KMS-11 (cell line): ENCODE data around the gene ZBTB33.

Experiments used
- H2AFZ ChIP-seq: fragments of 200-600 bp; sonication (generic); 2 replicates; pipeline ENCODE4 v1.6.1; 2016; ENCODE audit warnings: antibody characterized with exemption, mixed run types, low read depth
- H3K27ac ChIP-seq: fragments of 200-600 bp; sonication (generic); 2 replicates; pipeline ENCODE4 v1.6.1; 2016; ENCODE audit warnings: mild to moderate bottlenecking, mixed run types
- H3K27me3 ChIP-seq: fragments of 200-600 bp; sonication (generic); 2 replicates; pipeline ENCODE4 v1.6.1; 2017; ENCODE audit warnings: mild to moderate bottlenecking, low read depth, mixed run types, moderate library complexity; ENCODE audit not compliant: insufficient read depth
- H3K36me3 ChIP-seq: fragments of 200-600 bp; sonication (generic); 2 replicates; pipeline ENCODE4 v1.6.1; 2017; ENCODE audit warnings: mild to moderate bottlenecking, mixed run types; ENCODE audit not compliant: insufficient read depth
- H3K4me1 ChIP-seq: fragments of 200-600 bp; sonication (generic); 2 replicates; pipeline ENCODE4 v1.6.1; 2016; ENCODE audit warnings: mild to moderate bottlenecking, low read depth, mixed run types; ENCODE audit not compliant: poor library complexity, severe bottlenecking
- H3K4me2 ChIP-seq: fragments of 200-600 bp; sonication (generic); 2 replicates; pipeline ENCODE4 v1.7.0; 2016; ENCODE audit warnings: mild to moderate bottlenecking, mixed run types
- H3K4me3 ChIP-seq: fragments of 200-600 bp; sonication (generic); IDR thresholded peaks from 2 replicates; pipeline ENCODE4 v1.6.1; 2017; ENCODE audit warnings: low read depth, low read length, mixed read lengths; ENCODE audit not compliant: insufficient read depth
- H3K79me2 ChIP-seq: fragments of 200-600 bp; sonication (generic); 2 replicates; pipeline ENCODE4 v1.6.1; 2016; ENCODE audit warnings: low read depth, mixed run types; ENCODE audit not compliant: insufficient read depth
- H3K9ac ChIP-seq: fragments of 200-600 bp; sonication (generic); 2 replicates; pipeline ENCODE4 v1.6.1; 2016; ENCODE audit warnings: mild to moderate bottlenecking, mixed run types
- H4K20me1 ChIP-seq: fragments of 200-600 bp; sonication (generic); 2 replicates; pipeline ENCODE4 v1.6.1; 2016; ENCODE audit warnings: mild to moderate bottlenecking, mixed run types; ENCODE audit not compliant: insufficient read depth
- TF ChIP-seq, protein P1 (sequence below): fragments of 200-600 bp; sonication (generic); conservative IDR thresholded peaks from 2 replicates; pipeline ENCODE4 v1.6.1; 2017; ENCODE audit warnings: low read depth, mild to moderate bottlenecking, antibody characterized with exemption, low read length, moderate library complexity, mixed read lengths

Gene ZBTB33

DNA sequence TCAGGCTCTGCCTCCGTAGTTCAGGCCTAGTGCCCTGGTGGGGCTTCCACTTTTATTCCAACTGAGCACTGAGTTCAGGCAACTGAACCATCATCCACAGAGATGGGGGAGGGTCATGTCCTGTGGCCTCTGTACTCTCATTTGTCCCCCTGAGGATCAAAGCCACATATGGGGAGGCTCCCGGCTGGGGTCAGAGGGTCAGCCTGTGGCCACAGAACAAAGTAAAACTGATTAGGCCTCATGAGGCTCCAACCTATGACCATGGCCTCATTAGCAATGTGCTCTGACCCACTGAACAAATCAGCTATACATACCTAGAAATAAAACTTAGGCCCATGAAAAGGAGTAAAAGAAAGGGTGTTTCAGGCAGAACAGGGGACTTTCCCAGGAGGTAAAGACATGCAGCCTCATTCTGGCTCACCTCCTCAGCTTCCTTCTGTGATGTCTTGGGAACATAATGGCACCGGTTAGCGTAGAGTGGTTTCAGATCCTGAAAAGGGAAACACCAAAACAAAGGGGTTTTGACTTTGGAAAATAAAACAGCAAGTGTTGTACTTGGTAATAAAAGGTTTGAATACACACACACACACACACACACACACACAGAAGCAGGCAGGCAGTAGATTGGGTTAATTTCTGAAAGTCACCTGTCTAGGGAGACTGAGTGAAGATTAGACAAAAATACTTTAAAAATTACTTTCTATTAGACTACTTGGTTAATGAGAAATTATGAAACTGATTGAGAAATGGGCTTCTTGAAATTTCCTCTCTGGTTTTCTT is 36.3 kb downstream of the ZBTB33 start:
- Histone ChIP-seq H3K4me3 (no peak overlapping the region), H3K27ac (no peak overlapping the region), H3K9ac (no peak overlapping the region), H3K4me1 (peaks cover 12% of the 10 kb centered on the region), H3K79me2 (no peaks in the 10 kb centered on the region), H4K20me1 (no peaks in the 10 kb centered on the region), H3K4me2 (no peak overlapping the region), H2AFZ (no peak overlapping the region), H3K27me3 (no peaks in the 10 kb centered on the region), H3K36me3 (no peaks in the 10 kb centered on the region)
- TF ChIP-seq, protein P1, sequence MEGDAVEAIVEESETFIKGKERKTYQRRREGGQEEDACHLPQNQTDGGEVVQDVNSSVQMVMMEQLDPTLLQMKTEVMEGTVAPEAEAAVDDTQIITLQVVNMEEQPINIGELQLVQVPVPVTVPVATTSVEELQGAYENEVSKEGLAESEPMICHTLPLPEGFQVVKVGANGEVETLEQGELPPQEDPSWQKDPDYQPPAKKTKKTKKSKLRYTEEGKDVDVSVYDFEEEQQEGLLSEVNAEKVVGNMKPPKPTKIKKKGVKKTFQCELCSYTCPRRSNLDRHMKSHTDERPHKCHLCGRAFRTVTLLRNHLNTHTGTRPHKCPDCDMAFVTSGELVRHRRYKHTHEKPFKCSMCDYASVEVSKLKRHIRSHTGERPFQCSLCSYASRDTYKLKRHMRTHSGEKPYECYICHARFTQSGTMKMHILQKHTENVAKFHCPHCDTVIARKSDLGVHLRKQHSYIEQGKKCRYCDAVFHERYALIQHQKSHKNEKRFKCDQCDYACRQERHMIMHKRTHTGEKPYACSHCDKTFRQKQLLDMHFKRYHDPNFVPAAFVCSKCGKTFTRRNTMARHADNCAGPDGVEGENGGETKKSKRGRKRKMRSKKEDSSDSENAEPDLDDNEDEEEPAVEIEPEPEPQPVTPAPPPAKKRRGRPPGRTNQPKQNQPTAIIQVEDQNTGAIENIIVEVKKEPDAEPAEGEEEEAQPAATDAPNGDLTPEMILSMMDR: no peak

DNA sequence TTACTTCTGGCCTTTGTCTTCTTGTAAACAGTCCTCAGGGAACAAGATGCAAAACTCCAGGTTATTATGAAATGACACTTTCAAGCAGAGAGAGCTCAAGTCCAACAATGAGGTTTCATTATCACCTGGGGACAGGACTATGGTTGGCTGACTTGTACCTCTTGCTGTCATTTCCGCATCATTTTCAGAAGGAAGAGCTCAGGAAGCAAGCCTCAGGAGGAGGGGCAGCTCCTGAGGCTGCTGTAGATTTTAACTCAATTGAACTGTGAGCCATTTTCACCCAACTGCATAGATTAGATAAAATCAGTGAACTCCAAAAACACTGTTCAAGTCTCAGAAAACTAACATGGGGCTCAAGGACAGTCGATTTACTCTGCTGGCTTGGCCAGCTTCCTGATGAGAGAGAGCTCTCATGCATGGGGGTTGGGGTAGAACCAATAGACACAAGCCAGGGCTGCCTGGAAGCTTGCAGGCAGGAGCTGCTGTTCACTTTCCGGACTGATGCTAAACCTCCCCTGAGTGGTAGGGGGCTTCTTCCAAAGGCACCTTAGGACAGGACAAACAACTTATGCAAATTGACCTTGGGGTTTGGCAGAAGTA is 37.0 kb downstream of the ZBTB33 start:
- Histone ChIP-seq H2AFZ (no peak overlapping the region), H3K4me3 (no peak overlapping the region), H3K27ac (no peak overlapping the region), H3K36me3 (no peaks in the 10 kb centered on the region), H3K4me1 (peaks cover 12% of the 10 kb centered on the region), H3K79me2 (no peaks in the 10 kb centered on the region), H3K9ac (no peak overlapping the region), H3K27me3 (no peaks in the 10 kb centered on the region), H3K4me2 (no peak overlapping the region), H4K20me1 (no peaks in the 10 kb centered on the region)
- TF ChIP-seq, protein P1: no peak

DNA sequence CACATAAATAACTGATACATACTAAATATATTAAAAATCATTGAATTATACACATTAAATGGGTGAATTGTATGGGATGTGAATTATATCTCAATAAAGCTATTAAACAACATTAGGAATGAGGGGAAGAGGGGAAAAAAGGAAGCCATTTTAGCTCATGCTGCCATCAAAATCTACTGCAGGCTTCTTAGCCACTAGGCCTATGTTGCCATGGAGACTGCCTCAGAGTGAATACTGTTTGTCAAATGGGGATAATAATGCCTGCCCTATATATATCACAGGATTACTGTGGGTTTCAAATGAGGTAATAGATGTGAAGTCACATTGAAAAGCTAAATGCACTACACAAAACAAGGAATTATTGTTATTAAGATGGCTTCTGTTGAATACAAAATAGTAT is 39.5 kb downstream of the ZBTB33 start:
- no peak overlapping the region for H3K27ac ChIP-seq
- no peak overlapping the region for H3K4me2 ChIP-seq
- H3K79me2 ChIP-seq: no peaks in the 10 kb centered on the region
- TF ChIP-seq, protein P1: no peak
- H3K4me3 ChIP-seq: no peak overlapping the region
- H3K9ac ChIP-seq: no peak overlapping the region
- no peaks in the 10 kb centered on the region for H3K27me3 ChIP-seq
- H2AFZ ChIP-seq: no peak overlapping the region
- no peaks in the 10 kb centered on the region for H3K36me3 ChIP-seq
- H4K20me1 ChIP-seq: no peaks in the 10 kb centered on the region
- H3K4me1 ChIP-seq: peaks cover 12% of the 10 kb centered on the region

DNA sequence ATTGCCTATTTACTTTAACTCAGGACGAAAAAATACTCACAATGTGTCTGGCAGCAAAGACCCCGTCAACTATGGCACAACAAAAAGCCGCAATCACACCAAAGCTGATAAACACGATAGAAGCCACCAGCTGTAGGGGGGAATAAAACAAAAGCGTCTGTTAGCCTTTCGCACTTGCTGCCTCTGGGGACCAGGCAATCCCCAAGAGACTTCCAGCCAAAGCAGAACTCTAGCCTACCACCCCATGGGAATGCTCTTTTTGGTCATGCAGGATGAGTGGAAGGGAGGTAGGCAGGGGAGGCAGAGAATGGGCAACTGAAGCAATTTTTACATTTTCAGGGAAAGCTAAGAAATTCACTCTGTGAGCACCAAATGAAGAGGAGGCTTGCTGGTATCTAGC is 40.6 kb downstream of the ZBTB33 start:
- H3K9ac ChIP-seq: no peak overlapping the region
- H2AFZ ChIP-seq: no peak overlapping the region
- TF ChIP-seq, protein P1: no peak
- no peak overlapping the region for H3K4me3 ChIP-seq
- H3K4me2 ChIP-seq: no peak overlapping the region
- H3K27me3 ChIP-seq: no peaks in the 10 kb centered on the region
- no peaks in the 10 kb centered on the region for H3K36me3 ChIP-seq
- no peaks in the 10 kb centered on the region for H4K20me1 ChIP-seq
- H3K79me2 ChIP-seq: no peaks in the 10 kb centered on the region
- no peak overlapping the region for H3K27ac ChIP-seq
- H3K4me1 ChIP-seq: peaks cover 12% of the 10 kb centered on the region
